Endodermal cell (in vitro differentiated cells): Measurements from ENCODE around the gene TMEM259. TPM values are rescaled to one million over a fixed set of nuclear protein-coding genes. Genes with fewer than 3 reads are reported as not detected.

Experiments used
- DNase-seq: peaks from one replicate; pipeline ENCODE4 v3.0.0-alpha.2; 2017
- H3K27ac ChIP-seq: 2 replicates; pipeline ENCODE4 v1.5.1; 2013; ENCODE audit warnings: mild to moderate bottlenecking, low read depth, low read length, moderate library complexity
- H3K27me3 ChIP-seq: 2 replicates; pipeline ENCODE4 v1.6.1; 2013; ENCODE audit warnings: mild to moderate bottlenecking, low read length, moderate library complexity; ENCODE audit not compliant: insufficient read depth, control insufficient read depth, poor library complexity, severe bottlenecking
- H3K36me3 ChIP-seq: 2 replicates; pipeline ENCODE4 v1.7.0; 2013; ENCODE audit warnings: mild to moderate bottlenecking, low read length, moderate library complexity; ENCODE audit not compliant: control insufficient read depth, insufficient read depth
- H3K4me1 ChIP-seq: one replicate; pipeline ENCODE4 v1.7.0; 2013; ENCODE audit warnings: low read length; ENCODE audit not compliant: control insufficient read depth, insufficient read depth
- H3K4me3 ChIP-seq: 2 replicates; pipeline ENCODE4 v1.5.1; 2013; ENCODE audit warnings: mild to moderate bottlenecking, low read length, moderate library complexity
- H3K9ac ChIP-seq: 2 replicates; pipeline ENCODE4 v1.6.1; 2013; ENCODE audit warnings: mild to moderate bottlenecking, low read length, moderate library complexity; ENCODE audit not compliant: poor library complexity, severe bottlenecking; ENCODE audit errors: extremely low read depth
- H3K9me3 ChIP-seq: 2 replicates; pipeline ENCODE4 v1.6.1; 2013; ENCODE audit warnings: mild to moderate bottlenecking, low read length, moderate library complexity; ENCODE audit not compliant: control insufficient read depth
- H3K27ac Mint-ChIP-seq: 2 replicates; pipeline ENCODE4 v1.8.0; 2020; ENCODE audit warnings: mixed read lengths
- H3K27me3 Mint-ChIP-seq: 2 replicates; pipeline ENCODE4 v1.8.0; 2021; ENCODE audit warnings: mild to moderate bottlenecking, mixed read lengths; ENCODE audit not compliant: insufficient read depth
- H3K36me3 Mint-ChIP-seq: 2 replicates; pipeline ENCODE4 v1.8.0; 2020; ENCODE audit warnings: low read depth, mixed read lengths
- H3K4me1 Mint-ChIP-seq: 2 replicates; pipeline ENCODE4 v1.8.0; 2020; ENCODE audit warnings: mixed read lengths
- H3K4me3 Mint-ChIP-seq: 2 replicates; pipeline ENCODE4 v1.8.0; 2020; ENCODE audit warnings: mild to moderate bottlenecking, moderate library complexity, mixed read lengths
- H3K9me3 Mint-ChIP-seq: 2 replicates; pipeline ENCODE4 v1.8.0; 2020; ENCODE audit warnings: mild to moderate bottlenecking, mixed read lengths
- CTCF ChIP-seq: fragments of 200-600 bp; sonication (generic); conservative IDR thresholded peaks from 2 replicates; pipeline ENCODE4 v1.5.0; 2021; ENCODE audit warnings: antibody characterized with exemption, mild to moderate bottlenecking
- WGBS, 2 experiments: methylation state at CpG; one replicate each; pipeline versions ENCODE4 v1.1.5 to v1.1.7; 2013; ENCODE audit warnings: missing lambda C conversion rate in 2 of 2, mixed read lengths in 1 of 2; ENCODE audit not compliant: insufficient coverage in 1 of 2, insufficient read length in 1 of 2; 5-methylcytosine and 5-hydroxymethylcytosine counted together
- total RNA-seq, 2 donors: library from RNA; stranded (reverse); fragmentation: NEBNext Ultra II Directional in 1 of 2; extraction: Animal tissue kit (Norgen Biotek cat#: 25700) in 1 of 2; gene quantifications; 2 replicates in 1 of 2; 3 replicates in 1 of 2; pipeline ENCODE4 v1.2.1, GENCODE V29; 2021

The TMEM259 gene
- total RNA-seq, 2 donors from 2014 or later, result 157 to 176 TPM

DNA sequence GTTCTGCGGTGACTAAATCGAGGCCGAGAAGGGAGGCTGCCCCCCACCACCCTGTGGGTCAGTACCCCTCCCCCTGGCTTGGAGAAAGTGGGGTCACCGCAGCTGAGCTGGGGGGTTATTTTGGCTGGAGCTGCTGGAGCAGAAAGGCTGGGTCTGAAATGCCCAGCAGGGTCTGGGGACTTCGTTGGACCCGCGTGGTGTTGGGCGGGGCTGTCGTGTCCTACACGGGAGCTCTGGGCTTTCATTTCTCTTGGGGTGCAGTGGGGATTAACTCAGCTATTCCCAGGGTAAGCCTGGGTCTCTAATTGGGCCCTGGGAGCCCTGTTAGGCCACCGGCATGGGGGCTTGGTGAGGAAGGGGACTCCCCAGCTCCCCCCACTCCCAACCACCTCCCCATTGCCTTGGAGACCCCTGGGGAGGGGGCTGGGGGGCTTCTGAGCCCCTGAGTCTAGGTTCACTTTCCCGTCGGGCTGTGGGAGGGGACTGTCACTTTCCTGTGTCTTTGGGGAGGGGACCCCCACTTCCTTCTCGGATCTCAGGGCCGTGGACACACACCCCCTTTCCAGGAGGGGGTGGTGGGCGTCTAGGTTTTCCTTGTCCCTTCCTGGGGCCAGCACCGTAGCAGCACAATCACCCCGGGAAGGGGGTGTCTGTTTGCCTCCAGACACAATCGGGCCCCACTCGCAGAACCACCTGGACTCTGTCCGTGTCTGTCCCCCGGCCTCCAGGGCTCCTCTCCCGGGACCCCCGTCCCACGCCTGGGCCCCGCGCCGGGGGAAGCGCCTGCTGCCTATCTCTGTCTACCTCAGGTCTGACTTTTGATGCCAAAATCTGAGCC lies 47.0 kb downstream of the TMEM259 start:
- H3K36me3 ChIP-seq, result peaks cover 27% of the 10 kb centered on the region
- no peak overlapping the region for H3K27ac ChIP-seq
- no peak overlapping the region for H3K4me3 ChIP-seq

GRCh38 chr19:972281-972680 lies 48.6 kb downstream of the TMEM259 start:
- H3K27ac ChIP-seq, result no peak overlapping the region
- H3K27me3 ChIP-seq, result no peaks in the 10 kb centered on the region
- H3K9me3 Mint-ChIP-seq, result peaks cover 20% of the 10 kb centered on the region
- no peak for TF ChIP-seq CTCF
- no peaks in the 10 kb centered on the region for H3K4me1 Mint-ChIP-seq
- no peaks in the 10 kb centered on the region for H3K4me1 ChIP-seq
- H3K4me3 Mint-ChIP-seq, result no peak overlapping the region
- H3K9me3 ChIP-seq, result peaks cover 24% of the 10 kb centered on the region
- peaks cover 45% of the 10 kb centered on the region for H3K36me3 Mint-ChIP-seq
- H3K4me3 ChIP-seq, result no peak overlapping the region
- H3K27ac Mint-ChIP-seq, result no peak overlapping the region
- no peak for DNase-seq
- H3K36me3 ChIP-seq, result peaks cover 39% of the 10 kb centered on the region
- 93 to 98% methylated on average over 4 to 5 of the region's 6 CpGs for WGBS, 2 experiments
- no peak overlapping the region for H3K9ac ChIP-seq
- no peaks in the 10 kb centered on the region for H3K27me3 Mint-ChIP-seq

More for the DNA sequence above, 47.0 kb downstream of the TMEM259 start:
- Histone ChIP-seq H3K9ac (no peak overlapping the region), H3K27me3 (no peaks in the 10 kb centered on the region), H3K9me3 (peaks cover 11% of the 10 kb centered on the region), H3K4me1 (no peaks in the 10 kb centered on the region)
- 86 to 94% methylated on average over 9 to 29 of the region's 29 CpGs for WGBS, 2 experiments
- no peak for DNase-seq
- Mint-ChIP-seq H3K9me3 (peaks cover 10% of the 10 kb centered on the region), H3K4me1 (no peaks in the 10 kb centered on the region), H3K27ac (no peak overlapping the region), H3K36me3 (peaks cover 28% of the 10 kb centered on the region), H3K4me3 (no peak overlapping the region), H3K27me3 (no peaks in the 10 kb centered on the region)
- no peak for TF ChIP-seq CTCF

DNA sequence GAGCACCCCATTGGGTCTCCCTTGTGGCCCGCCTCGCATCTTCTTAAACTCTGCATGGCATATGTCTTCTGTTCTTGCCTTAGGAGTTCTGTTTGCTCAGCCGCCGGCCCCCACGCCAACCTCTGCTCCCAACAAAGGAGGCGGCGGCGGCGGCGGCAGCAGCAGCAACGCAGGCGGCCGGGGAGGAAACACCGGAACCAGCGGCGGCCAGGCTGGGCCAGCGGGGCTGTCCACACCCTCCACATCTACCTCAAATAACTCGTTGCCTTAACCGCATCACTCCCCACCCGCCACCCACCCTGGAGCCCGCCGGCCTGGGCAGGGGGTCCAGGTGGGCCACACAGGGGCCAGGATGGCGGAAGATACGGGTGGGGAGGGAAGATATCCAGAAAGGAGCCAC lies 49.1 kb downstream of the TMEM259 start:
- H3K9me3 ChIP-seq, result peaks cover 25% of the 10 kb centered on the region
- Mint-ChIP-seq H3K27me3 (no peaks in the 10 kb centered on the region), H3K36me3 (peaks cover 50% of the 10 kb centered on the region), H3K27ac (no peak overlapping the region), H3K4me1 (no peaks in the 10 kb centered on the region), H3K4me3 (no peak overlapping the region), H3K9me3 (peaks cover 24% of the 10 kb centered on the region)
- no peaks in the 10 kb centered on the region for H3K4me1 ChIP-seq
- H3K27me3 ChIP-seq, result no peaks in the 10 kb centered on the region
- peaks cover 44% of the 10 kb centered on the region for H3K36me3 ChIP-seq
- DNase-seq, result no peak
- 87 to 93% methylated on average over 11 to 22 of the region's 24 CpGs for WGBS, 2 experiments
- H3K27ac ChIP-seq, result no peak overlapping the region
- TF ChIP-seq CTCF, result no peak
- H3K9ac ChIP-seq, result no peak overlapping the region
- H3K4me3 ChIP-seq, result no peak overlapping the region
